Calu3 (cell line): ENCODE results near the gene NGF. TPM values are rescaled to one million over a fixed set of nuclear protein-coding genes. Genes with fewer than 3 reads are reported as not detected.

Experiments used
- BruUV-seq: library from RNA; stranded (reverse); fragments of 400-500 nt; replicated peaks from 2 replicates; lab custom pipeline; 2021; lab: Mats Ljungman, UMichigan
- CTCF ChIA-PET: fragments of 300-600 bp; sonication (Branson Sonifier 250); formaldehyde crosslinking; loops from one replicate; lab custom pipeline; 2022; ENCODE audit warnings: antibody characterized with exemption; lab: Charles Lee
- DNase-seq: peaks from one replicate; pipeline ENCODE4 v3.0.0; 2022
- H3K27ac Mint-ChIP-seq: one replicate; pipeline ENCODE4 v1.8.0; 2022; ENCODE audit warnings: mixed read lengths; ENCODE audit not compliant: unreplicated experiment
- H3K27me3 Mint-ChIP-seq: one replicate; pipeline ENCODE4 v1.8.0; 2022; ENCODE audit warnings: mixed read lengths; ENCODE audit not compliant: unreplicated experiment
- H3K36me3 Mint-ChIP-seq: one replicate; pipeline ENCODE4 v1.8.0; 2022; ENCODE audit warnings: mild to moderate bottlenecking, moderate library complexity, mixed read lengths; ENCODE audit not compliant: insufficient read depth, unreplicated experiment
- H3K4me1 Mint-ChIP-seq: one replicate; pipeline ENCODE4 v1.8.0; 2022; ENCODE audit warnings: mild to moderate bottlenecking, low read depth, mixed read lengths; ENCODE audit not compliant: unreplicated experiment
- H3K4me3 Mint-ChIP-seq: one replicate; pipeline ENCODE4 v1.8.0; 2022; ENCODE audit warnings: mild to moderate bottlenecking, low read depth, moderate library complexity, mixed read lengths; ENCODE audit not compliant: unreplicated experiment
- H3K9me3 Mint-ChIP-seq: one replicate; pipeline ENCODE4 v1.8.0; 2022; ENCODE audit warnings: low read depth, mixed read lengths; ENCODE audit not compliant: unreplicated experiment
- CTCF ChIP-seq: fragments of 200-600 bp; IDR thresholded peaks from one replicate; pipeline ENCODE4 v1.8.0; 2022; ENCODE audit warnings: antibody characterized with exemption; ENCODE audit not compliant: unreplicated experiment
- intact Hi-C: fragments of 100-400 bp; cut with micrococcal nuclease; formaldehyde crosslinking; loops from one replicate; pipeline ENCODE4 v1.10.0; 2022; ENCODE audit not compliant: unreplicated experiment
- total RNA-seq: library from RNA; stranded (reverse); gene quantifications from 2 replicates; pipeline ENCODE4 v1.2.3, GENCODE V29; 2022

The NGF gene
- total RNA-seq, 1 experiment from 2014 or later, result not detected

GRCh38 chr1:115303364-115303763 lies 34.7 kb downstream of the NGF start:
- Mint-ChIP-seq H3K4me3 (no peak overlapping the region), H3K27ac (no peak overlapping the region), H3K27me3 (peaks cover 69% of the 10 kb centered on the region), H3K4me1 (no peaks in the 10 kb centered on the region), H3K9me3 (peaks cover 4% of the 10 kb centered on the region), H3K36me3 (no peaks in the 10 kb centered on the region)
- CTCF ChIA-PET, result no interaction called here
- TF ChIP-seq CTCF, result no peak
- no TSS peak for BruUV-seq
- DNase-seq, result no peak
- intact Hi-C loops, result no loop called here

- Mint-ChIP-seq H3K4me1 (no peaks in the 10 kb centered on the region), H3K36me3 (no peaks in the 10 kb centered on the region), H3K4me3 (no peak overlapping the region), H3K27ac (no peak overlapping the region), H3K27me3 (peaks cover 70% of the 10 kb centered on the region), H3K9me3 (peaks cover 4% of the 10 kb centered on the region)
- DNase-seq, result no peak
- CTCF ChIA-PET, result interaction anchor here (0.6 kb wide), 1 partner anchor 1935 kb away, joined by 4 read pairs; no protein-coding TSS in a partner anchor
- no peak for TF ChIP-seq CTCF
- BruUV-seq, result no TSS peak
- intact Hi-C loops, result no loop called here
Observed at GRCh38 chr1:115302390-115302961, 35.6 kb downstream of the NGF start.

GRCh38 chr1:115301438-115302020 lies 36.5 kb downstream of the NGF start:
- H3K4me3 Mint-ChIP-seq, result no peak overlapping the region

More at GRCh38 chr1:115301438-115302020, 36.5 kb downstream of the NGF start:
- intact Hi-C loops, result no loop called here
- H3K9me3 Mint-ChIP-seq, result peaks cover 4% of the 10 kb centered on the region
- no peak for DNase-seq
- H3K36me3 Mint-ChIP-seq, result no peaks in the 10 kb centered on the region
- CTCF ChIA-PET, result interaction anchor here (0.6 kb wide), 1 partner anchor 1936 kb away, joined by 4 read pairs; no protein-coding TSS in a partner anchor
- no TSS peak for BruUV-seq
- H3K4me1 Mint-ChIP-seq, result no peaks in the 10 kb centered on the region
- no peak overlapping the region for H3K27ac Mint-ChIP-seq
- H3K27me3 Mint-ChIP-seq, result peaks cover 68% of the 10 kb centered on the region
- TF ChIP-seq CTCF, result no peak
